Tongue (tissue), 2 donors: ENCODE results near the gene MCC. TPM values are rescaled to one million over a fixed set of nuclear protein-coding genes. Genes with fewer than 3 reads are reported as not detected.

ENCODE experiments used
- DNase-seq: peaks from one replicate; pipeline ENCODE4 v3.0.0-alpha.2; 2015
- total RNA-seq: library from RNA; depleted of rRNA; stranded (reverse); fragments of >200 nt; gene quantifications from one replicate; pipeline ENCODE4 v1.2.3, GENCODE V29; 2014

The MCC gene
- total RNA-seq, 1 donor from 2014 or later = 51.2 TPM

DNA sequence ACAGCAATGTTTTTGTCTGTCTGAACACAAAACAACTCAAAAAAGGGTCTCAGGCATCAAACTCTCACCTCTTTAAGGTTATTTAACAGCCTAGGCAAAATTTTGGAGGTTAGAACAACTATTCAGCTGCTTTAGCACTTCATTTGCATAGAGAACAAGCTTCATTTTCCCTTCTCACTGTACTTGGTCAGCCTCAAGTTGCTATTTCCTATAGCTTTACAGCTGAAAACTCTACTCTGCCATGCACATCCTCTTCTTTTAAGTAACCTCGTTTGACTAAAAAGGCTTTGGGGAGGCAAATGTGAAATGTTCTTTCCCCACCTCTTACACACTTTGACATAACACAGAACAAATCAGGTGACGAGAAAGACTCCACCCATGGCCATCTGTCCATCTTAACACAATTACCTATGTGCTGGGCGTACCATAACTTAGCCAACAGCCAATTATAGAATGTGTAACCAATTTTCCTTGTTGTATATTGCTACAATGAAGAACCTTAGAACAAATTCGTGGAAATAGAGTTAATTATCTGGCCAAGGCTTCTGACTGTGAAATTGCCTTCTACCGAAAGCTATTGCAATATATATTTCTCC is 315.9 kb downstream of the MCC start:
- DNase-seq = no peak

DNA sequence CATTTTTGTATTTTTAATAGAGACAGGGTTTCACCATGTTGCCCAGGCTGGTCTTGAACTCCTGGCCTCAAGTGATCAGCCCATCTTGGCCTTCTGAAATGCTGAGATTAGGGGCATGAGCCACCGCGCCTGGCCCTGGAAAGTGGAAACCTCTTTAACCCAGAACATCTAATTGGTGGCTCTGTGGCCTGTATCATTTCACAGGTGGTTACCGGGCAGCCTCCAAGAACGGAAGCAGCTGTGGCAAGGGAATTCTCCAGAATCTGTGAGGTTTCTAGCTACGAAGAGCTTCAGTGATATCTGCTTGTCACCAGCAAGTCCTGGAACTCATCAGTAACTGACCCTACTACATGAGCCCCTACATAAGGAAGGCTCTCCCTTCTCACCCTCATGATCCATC is 316.7 kb downstream of the MCC start:
- DNase-seq = no peak

DNA sequence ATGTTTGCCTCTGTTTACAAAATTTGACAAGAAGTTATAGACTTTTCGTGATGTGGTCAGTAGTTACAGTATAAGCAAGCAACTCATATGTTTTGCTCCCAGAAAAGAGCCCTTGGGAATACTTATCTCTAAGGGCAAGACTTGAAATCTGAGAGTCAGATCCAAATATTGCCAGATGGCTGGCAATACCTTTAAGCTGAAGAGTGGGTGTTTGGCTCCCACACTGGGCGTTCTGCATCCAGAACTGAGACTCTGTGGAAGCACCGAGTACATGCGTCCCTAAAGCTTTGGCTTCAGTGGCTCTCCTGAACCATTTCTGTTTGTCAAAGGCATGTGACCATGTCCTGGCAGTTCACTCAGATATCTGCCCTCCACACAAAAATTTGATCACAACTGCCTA is 317.5 kb downstream of the MCC start:
- no peak for DNase-seq

DNA sequence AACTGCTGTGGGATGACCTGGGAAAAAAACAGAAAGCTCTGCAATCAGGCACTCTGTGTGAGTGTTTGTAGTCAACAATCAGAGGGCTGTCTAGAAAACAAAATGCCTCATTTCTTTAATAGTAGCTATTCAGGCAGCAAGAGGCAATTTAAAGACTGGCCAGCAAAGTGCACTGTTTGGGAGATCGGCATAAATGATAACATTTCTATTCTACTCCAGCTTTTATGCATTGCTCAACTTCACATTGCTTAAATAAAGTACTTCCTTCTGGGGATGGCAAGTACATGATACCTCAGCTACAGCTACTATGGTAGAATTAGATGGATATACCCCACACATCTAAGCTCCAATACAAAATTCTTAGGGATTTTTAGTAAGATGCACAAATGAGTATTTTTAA is 318.5 kb downstream of the MCC start:
- no peak for DNase-seq

DNA sequence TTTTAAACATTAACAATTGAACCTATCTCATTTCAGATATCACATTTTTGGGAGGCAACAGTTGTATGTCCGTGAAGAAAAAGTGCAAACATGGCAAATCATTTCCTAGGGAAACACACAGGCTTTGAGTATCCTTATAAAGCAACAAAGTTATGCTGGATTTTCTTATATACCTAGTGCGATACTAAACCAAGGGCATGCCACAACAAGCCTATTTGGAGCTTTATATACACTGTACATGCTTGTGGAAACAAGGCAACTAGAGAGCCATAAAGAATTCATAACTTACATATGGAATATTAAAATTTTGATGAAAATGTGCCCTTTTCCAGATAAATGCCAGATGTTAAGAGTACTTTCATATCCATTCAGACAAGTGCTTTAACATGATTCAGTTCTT is 320.3 kb downstream of the MCC start:
- DNase-seq = no peak

DNA sequence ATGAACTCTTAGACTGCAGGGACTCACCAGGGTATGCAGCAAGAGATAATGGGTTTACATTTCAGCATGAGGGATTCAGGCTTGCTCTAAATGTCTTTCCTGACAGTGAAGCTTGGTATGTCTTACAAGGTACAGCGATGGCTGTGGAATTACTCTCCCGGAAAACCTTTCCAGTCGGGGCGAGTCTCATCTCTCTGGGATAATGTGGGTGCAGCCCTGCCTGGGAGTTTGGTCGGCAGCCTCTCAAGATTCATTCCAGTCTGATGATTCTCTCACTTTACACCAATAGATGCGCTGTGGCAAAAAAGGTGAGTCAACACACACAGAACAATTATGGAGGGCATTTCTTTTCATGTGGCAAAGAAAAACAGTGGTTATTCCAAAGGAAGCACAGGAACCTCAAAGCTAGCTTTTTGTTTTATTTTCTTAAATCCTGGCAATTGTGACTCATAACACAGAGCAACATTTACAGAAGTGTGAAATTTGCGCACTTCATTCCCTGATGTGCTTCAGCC is 321.3 kb downstream of the MCC start:
- DNase-seq = no peak

DNA sequence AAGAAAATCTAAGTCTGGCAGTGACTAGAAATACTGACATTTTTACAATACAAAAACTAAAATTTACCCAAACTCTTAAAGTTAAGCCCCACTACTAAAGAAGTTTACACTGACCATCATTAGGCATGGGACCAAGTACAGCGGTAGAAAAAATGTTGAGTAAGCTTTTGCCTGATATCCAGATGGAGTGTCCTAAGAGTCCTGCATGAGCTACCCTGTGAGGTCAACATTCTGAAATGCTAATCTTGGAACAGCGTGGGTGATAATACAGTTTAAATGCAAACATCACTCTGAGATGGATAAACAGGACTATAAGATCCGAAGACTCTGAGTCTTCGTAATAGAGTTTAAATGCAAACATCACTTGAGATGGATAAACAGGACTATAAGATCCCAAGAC is 322.0 kb downstream of the MCC start:
- DNase-seq = no peak

DNA sequence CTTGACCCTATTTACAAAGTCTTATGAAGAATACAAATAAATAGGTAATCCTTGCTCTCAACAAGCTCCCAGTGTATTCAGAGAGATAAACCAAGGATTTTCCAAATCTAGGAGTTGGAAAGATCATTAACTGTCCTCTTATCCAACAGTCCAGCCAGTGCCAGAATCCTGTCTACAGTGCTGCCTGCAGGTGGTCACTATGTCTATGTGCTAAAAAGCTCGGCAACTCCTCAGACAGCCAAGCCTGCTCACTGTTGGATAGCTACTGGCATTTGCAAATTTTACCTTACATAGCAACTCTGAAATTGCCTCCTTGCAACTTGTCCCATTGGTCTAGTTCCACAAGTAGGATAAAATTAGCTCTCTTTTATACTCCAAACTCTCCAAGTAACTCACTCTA is 324.2 kb downstream of the MCC start:
- no peak for DNase-seq

DNA sequence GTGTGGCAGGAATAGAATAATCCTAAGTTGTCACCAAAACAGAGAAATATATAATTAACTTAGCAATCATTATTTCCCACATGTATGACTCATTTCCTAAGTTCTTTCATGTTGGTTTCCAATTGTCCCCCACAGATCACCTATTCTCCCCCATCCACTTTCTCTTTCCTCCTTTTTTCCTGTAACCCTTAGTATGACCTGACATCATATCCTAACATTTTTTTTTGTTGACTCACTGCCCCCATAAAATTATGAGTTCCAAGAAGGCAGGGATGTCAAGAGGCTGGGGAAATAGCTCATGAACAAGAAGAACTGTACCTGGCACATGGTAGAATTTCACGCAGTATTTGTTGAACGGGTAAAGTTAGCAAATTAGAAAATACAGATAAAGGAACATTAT is 324.9 kb downstream of the MCC start:
- no peak for DNase-seq

DNA sequence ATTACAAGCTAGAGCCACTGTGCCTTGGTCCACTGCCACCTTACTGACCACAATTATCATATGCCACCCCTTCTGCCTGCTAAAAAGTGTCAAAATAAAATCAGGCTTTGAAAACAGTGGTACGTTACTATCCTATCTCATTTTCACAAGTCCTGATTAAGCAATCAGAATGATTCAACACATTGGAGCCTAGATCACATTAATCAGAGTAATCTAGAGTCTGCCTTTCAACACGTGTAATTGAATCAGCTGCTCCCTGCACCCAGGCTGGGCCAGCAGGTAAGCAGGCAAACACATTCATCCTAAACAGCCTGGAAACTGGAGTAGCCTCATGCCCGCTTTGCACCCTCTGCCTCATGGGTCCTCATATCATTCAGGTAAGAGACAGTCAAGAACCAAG is 325.5 kb downstream of the MCC start:
- DNase-seq = no peak

DNA sequence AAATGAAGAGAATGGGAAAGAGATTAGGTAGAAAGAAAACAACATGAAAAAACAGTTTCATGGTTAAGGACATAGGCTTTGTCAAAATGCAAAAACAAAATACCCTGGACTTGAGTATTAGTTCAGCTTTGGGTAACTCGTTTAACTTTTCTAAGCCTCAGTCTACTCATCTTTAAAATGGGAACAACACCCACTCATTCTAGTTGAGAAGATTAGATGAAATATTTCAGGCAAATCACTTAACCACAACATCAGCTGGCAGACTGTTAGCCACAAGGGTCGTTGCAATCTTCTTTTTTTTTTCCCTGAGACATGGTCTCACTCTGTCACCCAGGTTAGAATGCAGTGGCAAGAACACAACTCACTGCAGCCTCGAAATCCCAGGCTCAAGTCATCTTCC is 326.0 kb downstream of the MCC start:
- DNase-seq = no peak

DNA sequence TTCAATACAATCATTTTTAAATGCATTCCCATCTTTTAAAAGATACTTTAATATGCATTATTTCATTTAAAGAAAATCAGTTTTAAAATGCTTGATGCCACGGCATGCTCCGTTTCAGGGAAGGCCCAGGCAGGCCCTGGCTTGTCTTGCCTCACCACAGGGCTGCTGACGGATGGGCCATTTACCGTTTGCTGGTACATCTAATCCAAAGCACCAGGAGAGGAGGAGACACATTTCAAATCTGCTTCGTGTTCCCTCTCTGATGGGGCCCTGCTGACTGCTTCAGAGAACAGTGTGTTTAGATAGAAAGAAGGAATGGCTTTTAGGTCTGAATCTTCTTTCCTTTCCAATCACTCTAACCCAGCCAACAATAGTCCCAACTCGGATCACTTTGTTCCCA is 326.4 kb downstream of the MCC start:
- peak; percentile 33 for DNase-seq

DNA sequence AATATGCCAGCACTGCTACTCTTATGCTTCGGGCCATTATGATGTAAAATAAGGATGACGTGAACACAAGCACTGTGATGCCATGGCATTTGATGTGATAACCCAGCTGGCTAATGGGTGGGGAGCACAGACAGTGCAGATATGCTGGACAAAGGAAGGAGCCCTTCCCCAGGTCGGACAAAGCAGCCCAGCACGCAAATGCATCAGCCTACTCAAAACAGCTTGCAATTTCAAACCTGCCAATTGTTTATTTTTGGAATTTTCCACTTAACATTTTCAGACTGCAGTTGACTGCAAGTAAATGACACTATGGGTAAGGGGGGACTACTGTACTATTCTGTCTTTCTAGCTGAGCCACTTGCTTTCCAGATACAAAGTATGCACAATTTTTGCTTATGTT is 330.4 kb downstream of the MCC start:
- no peak for DNase-seq

DNA sequence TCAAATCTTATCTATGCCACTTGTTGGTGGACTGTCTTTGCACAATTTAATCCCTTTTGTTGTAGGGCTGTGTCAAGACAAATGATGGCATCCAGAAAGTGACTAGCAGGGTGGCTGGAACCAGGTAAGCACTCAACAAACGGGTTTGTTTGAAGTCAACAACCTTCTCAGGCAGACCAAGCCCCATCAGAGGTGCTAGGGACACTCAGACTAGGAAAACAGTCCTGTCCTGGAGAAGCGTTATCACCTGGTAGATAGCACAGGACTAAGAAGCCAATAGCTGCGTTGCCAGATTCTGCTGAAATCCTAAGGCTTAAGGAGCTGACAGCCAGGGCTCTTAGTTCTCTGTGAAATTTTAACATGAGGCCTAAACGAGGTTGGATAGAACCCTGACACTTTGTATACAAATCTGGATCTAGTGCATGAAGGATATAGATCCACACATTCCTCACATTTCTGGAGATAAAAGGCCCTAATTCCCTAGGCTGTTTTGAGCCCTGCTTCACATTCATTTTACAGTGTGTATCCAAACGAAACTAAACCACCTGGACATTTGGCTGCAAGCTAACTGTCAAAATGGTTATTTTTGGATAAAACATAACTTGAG is 331.9 kb downstream of the MCC start:
- DNase-seq = peak; percentile 16

DNA sequence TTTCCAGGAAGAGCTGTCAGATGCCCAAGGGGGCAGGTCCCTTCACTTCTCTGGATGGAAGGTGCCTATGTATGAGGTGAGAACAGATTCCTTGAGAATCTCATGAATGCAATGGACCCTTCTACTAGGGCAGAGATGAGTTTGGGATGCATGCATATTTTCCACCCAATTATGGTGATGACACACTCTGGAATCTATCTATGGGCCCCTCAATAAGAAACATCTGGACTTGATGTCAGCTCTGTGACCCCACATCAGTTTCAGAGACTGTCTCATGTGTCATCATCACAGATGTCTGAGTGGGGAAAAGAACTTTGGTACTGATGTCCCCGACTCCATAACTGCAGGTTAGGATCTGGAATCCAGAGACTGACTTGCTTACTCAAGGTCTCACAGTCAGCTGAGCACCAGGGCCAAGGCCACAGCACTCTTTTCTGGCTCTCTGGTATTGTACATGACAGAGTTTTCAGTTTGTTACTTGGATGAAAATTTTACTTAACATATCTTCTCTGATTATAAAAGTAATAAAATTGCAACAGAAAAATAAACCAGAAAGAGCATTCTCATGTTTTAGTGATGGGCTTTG is 334.6 kb downstream of the MCC start:
- no peak for DNase-seq

DNA sequence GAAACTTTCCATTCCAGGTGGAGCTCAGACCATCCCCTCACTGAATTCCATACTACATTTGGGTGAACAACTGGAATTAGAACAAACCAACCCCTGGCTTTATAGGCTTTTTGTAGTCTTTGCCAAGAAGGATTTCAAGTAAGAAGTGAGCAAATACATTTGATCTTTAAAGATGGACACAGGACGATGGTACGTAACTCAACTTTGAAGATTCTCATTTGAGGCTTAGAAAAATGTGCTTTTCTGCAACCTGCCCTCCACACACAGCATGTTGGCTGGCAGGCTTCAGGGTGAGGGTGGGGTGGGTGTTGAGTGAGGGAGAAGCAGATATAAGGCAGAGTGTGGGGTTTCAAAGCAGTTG is 335.9 kb downstream of the MCC start:
- no peak for DNase-seq

DNA sequence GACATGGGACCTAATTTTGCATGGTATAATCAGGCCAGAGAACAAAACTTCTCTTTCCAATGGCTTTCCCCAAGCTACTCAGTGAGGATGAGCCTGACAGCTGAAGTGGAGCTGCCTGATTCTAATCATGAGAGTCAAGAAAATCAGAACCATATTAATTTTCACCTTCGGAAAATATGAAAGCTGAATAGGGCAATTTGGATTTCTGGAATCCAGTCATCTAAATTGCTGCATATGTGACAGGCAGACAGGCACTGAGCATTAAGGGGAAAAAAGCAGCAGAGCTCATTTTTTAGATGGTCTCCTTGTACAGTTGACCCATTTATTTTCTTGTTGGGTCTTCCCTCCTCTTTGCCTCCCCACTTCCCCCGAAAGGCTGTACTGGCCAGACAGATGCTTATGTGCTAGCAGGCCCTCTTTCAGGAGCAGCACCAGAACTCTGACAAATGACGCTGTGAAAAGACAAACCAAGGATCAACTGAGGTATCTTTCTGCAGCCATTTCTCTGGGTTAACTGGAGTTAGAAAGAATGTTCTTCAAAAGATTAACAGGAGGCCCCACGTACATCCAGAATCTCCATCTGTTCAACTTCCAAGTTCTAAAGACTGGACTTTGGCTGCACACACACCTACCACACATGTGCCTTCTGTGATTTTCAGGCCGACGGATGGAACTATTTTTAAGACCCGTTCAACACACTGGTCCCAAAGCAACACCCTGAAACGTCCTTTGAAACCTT is 336.4 kb downstream of the MCC start:
- DNase-seq = no peak

DNA sequence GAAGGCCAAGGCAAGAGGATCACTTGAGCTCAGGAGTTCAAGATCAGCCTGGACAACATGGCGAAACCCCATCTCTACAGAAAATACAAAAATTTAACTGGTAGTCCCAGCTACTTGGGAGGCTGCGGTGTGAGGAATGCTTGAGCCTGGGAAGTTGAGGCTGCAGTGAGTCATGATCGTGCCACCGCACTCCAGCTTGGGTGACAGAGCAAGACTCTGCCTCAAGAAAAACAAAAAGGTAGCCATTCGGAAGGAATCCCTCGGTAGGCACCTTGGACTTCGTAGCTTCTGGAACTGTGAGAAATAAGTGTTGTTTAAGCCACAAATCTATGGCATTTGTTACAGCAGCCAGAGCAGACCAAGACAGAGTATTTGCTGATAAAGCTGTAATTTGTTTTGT is 337.4 kb downstream of the MCC start:
- DNase-seq = no peak

DNA sequence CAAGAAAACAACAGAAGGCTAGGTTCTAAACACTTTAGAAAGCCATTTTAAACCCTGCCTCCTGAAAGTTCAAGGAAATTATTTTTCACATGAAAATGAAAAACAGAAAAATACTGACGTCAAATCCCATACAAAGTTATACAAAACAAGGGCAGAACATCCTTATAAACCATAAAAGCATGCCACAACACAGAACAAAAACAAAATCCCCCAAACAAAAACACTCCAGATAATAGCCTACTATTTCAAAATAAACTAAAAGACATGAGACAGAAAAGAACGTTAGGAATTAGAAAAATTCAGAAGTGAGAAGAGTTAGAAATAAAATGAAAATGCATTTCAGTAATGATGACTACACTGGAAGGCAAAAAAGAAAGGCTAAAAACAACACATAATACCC is 338.0 kb downstream of the MCC start:
- DNase-seq = no peak

DNA sequence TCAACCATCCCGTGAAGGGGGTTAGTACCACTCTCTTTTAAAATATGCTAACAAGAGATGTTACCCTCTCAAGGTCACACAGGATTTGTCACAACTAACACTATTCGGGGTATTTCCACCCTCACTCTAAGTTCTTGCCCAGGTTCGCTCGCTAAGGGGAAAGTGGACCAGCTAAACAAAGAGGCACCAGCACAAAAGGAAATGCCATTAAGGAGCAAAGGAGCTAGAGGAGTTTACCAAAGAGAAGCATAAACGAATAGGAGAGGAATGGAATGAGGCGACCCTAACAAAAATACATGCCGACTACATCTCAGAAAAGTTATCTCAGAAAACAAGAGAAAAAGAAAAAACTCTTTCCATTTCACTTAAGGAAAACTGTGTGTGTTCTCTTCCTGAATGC is 340.7 kb downstream of the MCC start:
- DNase-seq = no peak

DNA sequence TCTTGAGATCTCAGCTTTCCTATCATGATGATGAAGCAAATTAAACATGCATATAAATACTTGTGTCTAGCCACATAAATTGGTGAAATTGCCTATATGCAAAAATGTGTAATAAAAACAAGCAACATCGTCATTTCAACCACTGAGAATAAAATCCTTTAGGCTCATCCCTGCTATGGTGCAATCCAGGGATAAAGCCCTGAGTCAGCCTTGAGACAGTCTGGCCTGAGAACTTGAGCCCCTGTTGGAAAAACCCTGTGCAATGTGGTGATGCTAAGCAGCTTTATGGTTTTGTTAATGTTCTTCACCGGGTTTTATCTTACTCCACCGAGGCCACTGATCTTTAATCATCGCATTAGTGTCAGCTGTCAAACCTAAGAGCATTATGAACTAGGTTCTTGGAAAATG is 341.1 kb downstream of the MCC start:
- DNase-seq = no peak

DNA sequence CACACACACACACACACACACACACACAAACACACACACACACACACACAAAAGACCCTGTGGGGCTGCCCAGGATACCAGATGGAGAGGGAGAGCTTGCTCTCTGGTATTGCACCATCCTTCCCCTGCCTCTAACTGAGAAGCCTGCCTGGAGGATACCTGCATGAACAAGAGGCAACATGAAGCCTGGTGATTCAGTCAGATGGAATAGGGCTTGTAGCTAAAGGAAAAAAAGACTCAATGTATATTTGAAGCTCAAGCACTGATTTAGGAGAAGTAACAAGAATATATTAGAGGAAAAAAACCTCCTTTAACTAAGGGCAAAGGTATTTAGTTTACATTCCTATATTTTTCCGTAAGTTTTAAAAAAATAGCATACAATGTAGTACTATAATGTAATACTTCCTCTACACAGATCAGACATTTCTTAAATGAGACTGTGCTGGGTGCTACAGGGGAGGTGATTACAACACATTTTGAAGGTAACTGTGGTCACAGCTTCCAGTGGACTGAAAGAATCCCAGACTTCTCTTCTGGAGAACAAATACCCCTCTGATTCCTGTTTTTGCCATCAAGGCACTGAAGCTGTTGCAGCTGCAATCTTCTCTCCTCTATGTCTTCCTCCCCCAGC is 342.4 kb downstream of the MCC start:
- DNase-seq = no peak

DNA sequence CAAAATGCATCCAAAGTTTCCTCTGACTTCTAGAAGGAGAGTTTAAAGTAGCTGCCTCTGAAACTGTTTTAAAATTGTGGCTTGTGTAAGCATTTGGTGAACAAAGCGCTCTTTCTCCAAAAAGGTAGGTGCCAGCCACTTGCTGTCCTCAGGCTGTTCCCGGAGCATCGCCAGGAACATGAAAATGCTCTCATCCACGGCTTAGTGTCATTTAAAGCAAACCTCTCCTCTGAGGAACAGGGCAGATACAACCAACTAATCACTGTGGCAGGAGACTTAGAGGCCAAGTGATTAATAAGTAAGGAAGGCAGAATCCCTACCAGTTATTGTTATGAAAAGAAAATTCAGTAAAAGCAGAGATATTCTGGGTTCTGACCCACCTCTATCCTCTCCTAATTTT is 346.1 kb downstream of the MCC start:
- DNase-seq = no peak
